Astrocyte of the cerebellum (primary cell): ENCODE data around the gene OBP2A.

Source experiments
- DNase-seq: peaks from one replicate; pipeline ENCODE4 v3.0.0-alpha.2; 2011; ENCODE audit warnings: low read depth
- H3K4me3 ChIP-seq: 2 replicates; pipeline ENCODE4 v1.5.1; 2011; ENCODE audit warnings: mild to moderate bottlenecking, low read depth, low read length, moderate library complexity
- CTCF ChIP-seq: IDR thresholded peaks from 2 replicates; pipeline ENCODE4 v1.5.1; 2012; ENCODE audit warnings: low read length, low read depth, moderate library complexity, mild to moderate bottlenecking; ENCODE audit errors: missing control alignments
- in situ Hi-C: cut with HindIII; loops from 2 replicates; pipeline ENCODE4 v1.10.0; 2017; ENCODE audit warnings: low sequenced_read_pairs

OBP2A gene

GRCh38 chr9:135506327-135507103 lies 39.4 kb upstream of the OBP2A start:
- DNase-seq = no peak
- no peak overlapping the region for H3K4me3 ChIP-seq
- in situ Hi-C loops = loop anchor here (10.0 kb wide), 1 partner anchor 208 kb away; no protein-coding TSS in a partner anchor
- TF ChIP-seq CTCF = no peak

- in situ Hi-C loops = loop anchor here (10.0 kb wide), 1 partner anchor 207 kb away; no protein-coding TSS in a partner anchor
- no peak for TF ChIP-seq CTCF
- DNase-seq = no peak
- H3K4me3 ChIP-seq = no peak overlapping the region
These were observed 38.6 kb upstream of the OBP2A start for GRCh38 chr9:135507104-135508035.

- H3K4me3 ChIP-seq = no peak overlapping the region
- no peak for DNase-seq
- in situ Hi-C loops = loop anchor here (10.0 kb wide), 1 partner anchor 206 kb away; no protein-coding TSS in a partner anchor
- no peak for TF ChIP-seq CTCF
These were observed 37.6 kb upstream of the OBP2A start for GRCh38 chr9:135508211-135508820.

GRCh38 chr9:135509458-135509857 lies 36.5 kb upstream of the OBP2A start:
- no peak for DNase-seq
- no peak for TF ChIP-seq CTCF
- in situ Hi-C loops = loop anchor here (10.0 kb wide), 1 partner anchor 205 kb away; no protein-coding TSS in a partner anchor
- no peak overlapping the region for H3K4me3 ChIP-seq

GRCh38 chr9:135512241-135512603 lies 33.7 kb upstream of the OBP2A start:
- TF ChIP-seq CTCF = no peak
- H3K4me3 ChIP-seq = no peak overlapping the region
- in situ Hi-C loops = no loop called here
- DNase-seq = no peak

- TF ChIP-seq CTCF = no peak
- DNase-seq = no peak
- in situ Hi-C loops = no loop called here
- H3K4me3 ChIP-seq = no peak overlapping the region
These were observed 33.0 kb upstream of the OBP2A start for GRCh38 chr9:135512904-135513303.
